A673 (cell line): ENCODE results near the gene GPC1.

Experiments
- CTCF ChIP-seq: fragments of 300-800, 200-600 bp; sonication (generic); conservative IDR thresholded peaks from 2 replicates; pipeline ENCODE4 v1.5.1; 2017; ENCODE audit warnings: low read depth, mild to moderate bottlenecking, antibody characterized with exemption, low read length, moderate library complexity, mixed read lengths
- EZH2 ChIP-seq: fragments of 200-600 bp; sonication (generic); IDR thresholded peaks from 2 replicates; pipeline ENCODE4 v1.6.1; 2017; ENCODE audit warnings: borderline replicate concordance, low read depth, mild to moderate bottlenecking, mixed read lengths, antibody characterized with exemption, low read length; ENCODE audit not compliant: poor library complexity, severe bottlenecking

GRCh38 chr2:240405684-240406313, 29.7 kb upstream of the GPC1 start:
- TF ChIP-seq CTCF (no peak), EZH2 (no peak)
